ENCODE data around the gene NEDD8.

The NEDD8 gene

DNA sequence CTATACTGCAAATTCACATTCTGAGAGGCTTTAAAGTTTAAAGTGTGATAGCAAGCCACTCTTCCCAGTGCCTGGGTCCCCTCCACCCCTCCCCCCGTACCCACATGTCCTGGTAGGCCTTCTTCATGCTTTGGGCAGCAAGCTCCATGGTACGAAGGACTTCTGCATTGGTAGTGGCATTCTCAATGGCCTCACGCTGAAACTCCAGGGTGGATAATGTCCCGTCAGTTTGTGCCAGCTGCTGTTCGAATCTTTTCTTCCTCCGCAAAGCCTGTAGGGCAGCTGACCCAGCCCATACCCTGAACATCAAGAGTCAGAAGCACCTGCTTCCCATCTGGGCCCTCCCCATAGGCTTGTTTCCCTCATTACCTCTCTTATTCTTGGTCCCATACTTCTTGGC is 20.9 kb downstream of the NEDD8 start (continued):
- TF ChIP-seq, protein P1, sequence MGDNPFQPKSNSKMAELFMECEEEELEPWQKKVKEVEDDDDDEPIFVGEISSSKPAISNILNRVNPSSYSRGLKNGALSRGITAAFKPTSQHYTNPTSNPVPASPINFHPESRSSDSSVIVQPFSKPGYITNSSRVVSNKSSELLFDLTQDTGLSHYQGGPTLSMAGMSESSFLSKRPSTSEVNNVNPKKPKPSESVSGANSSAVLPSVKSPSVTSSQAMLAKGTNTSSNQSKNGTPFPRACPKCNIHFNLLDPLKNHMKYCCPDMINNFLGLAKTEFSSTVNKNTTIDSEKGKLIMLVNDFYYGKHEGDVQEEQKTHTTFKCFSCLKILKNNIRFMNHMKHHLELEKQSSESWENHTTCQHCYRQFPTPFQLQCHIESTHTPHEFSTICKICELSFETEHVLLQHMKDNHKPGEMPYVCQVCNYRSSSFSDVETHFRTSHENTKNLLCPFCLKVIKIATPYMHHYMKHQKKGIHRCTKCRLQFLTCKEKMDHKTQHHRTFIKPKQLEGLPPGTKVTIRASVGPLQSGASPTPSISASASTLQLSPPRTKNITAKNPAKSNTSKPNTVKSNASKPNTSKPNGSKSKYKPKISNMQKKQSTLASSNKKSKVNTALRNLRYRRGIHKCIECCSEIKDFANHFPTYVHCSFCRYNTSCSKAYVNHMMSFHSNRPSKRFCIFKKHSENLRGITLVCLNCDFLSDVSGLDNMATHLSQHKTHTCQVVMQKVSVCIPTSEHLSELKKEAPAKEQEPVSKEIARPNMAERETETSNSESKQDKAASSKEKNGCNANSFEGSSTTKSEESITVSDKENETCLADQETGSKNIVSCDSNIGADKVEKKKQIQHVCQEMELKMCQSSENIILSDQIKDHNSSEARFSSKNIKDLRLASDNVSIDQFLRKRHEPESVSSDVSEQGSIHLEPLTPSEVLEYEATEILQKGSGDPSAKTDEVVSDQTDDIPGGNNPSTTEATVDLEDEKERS (tag by site-specific recombination; IDR thresholded peaks at IDR 0.05) = no peak
- TF ChIP-seq ZNF843 (tag by site-specific recombination; IDR thresholded peaks at IDR 0.05) = no peak
- no peak for TF ChIP-seq BCL11A (tag by site-specific recombination; IDR thresholded peaks at IDR 0.05; ENCODE audit: low read depth)

GRCh38 chr14:24207625-24208024 is 24.5 kb downstream of the NEDD8 start:
- TF ChIP-seq, protein P2, sequence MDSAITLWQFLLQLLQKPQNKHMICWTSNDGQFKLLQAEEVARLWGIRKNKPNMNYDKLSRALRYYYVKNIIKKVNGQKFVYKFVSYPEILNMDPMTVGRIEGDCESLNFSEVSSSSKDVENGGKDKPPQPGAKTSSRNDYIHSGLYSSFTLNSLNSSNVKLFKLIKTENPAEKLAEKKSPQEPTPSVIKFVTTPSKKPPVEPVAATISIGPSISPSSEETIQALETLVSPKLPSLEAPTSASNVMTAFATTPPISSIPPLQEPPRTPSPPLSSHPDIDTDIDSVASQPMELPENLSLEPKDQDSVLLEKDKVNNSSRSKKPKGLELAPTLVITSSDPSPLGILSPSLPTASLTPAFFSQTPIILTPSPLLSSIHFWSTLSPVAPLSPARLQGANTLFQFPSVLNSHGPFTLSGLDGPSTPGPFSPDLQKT (IDR thresholded peaks at IDR 0.05; ENCODE audit: borderline replicate concordance, low read depth, low read length) = no peak
- no peak for TF ChIP-seq ZSCAN23 (tag by site-specific recombination; IDR thresholded peaks at IDR 0.05)
- TF ChIP-seq ZNF610 (tag by site-specific recombination; IDR thresholded peaks at IDR 0.05; ENCODE audit: borderline replicate concordance) = no peak
- TF ChIP-seq KLF16 (tag by site-specific recombination; IDR thresholded peaks at IDR 0.05) = no peak
- no peak for TF ChIP-seq ZNF155 (tag by site-specific recombination; IDR thresholded peaks at IDR 0.05)
- no peak for TF ChIP-seq IKZF3 (tag by site-specific recombination; IDR thresholded peaks at IDR 0.05)
- TF ChIP-seq SP2 (tag by site-specific recombination; IDR thresholded peaks at IDR 0.05) = no peak
- TF ChIP-seq ZNF777 (tag by site-specific recombination; IDR thresholded peaks at IDR 0.05; ENCODE audit: borderline replicate concordance) = no peak
- TF ChIP-seq ZNF623 (tag by site-specific recombination; IDR thresholded peaks at IDR 0.05) = no peak
- no peak for TF ChIP-seq MEIS1 (CRISPR knock-in tag; IDR thresholded peaks at IDR 0.05; ENCODE audit: borderline replicate concordance)
- Histone ChIP-seq H3K4me3 (ENCODE audit: low read depth, low read length) (no peak overlapping the region), H3K4me1 (ENCODE audit: control insufficient read depth, insufficient read depth, low read length) (no peaks in the 10 kb centered on the region), H3K9me3 (ENCODE audit: control insufficient read depth, insufficient read depth, low read depth, low read length) (no peaks in the 10 kb centered on the region), H3K36me3 (ENCODE audit: control insufficient read depth in 2 of 2, insufficient read depth in 1 of 2, low read length in 2 of 2) (peaks cover 23 to 76% of the 10 kb centered on the region in 2 experiments), H3K27ac (ENCODE audit: extremely low read depth, low read depth, low read length) (no peak overlapping the region; the same call in 1 of the 2 replicates)
- CTCF ChIA-PET = no interaction called here
- POLR2A ChIA-PET = interaction anchor here (1.5 to 1.6 kb wide), 2 partner anchors 12 to 93 kb away, joined by 3 to 5 read pairs; partner anchors contain the start of genes DCAF11, NRL and TM9SF1

DNA sequence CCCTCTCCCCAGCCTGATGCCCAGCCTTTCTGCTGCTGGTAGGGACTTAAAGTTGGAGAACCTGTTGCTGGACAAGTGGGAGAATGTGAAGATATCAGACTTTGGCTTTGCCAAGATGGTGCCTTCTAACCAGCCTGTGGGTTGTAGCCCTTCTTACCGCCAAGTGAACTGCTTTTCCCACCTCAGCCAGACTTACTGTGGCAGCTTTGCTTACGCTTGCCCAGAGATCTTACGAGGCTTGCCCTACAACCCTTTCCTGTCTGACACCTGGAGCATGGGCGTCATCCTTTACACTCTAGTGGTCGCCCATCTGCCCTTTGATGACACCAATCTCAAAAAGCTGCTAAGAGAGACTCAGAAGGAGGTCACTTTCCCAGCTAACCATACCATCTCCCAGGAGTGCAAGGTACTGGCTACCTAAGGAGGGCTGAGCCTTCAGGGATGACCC is 25.0 kb downstream of the NEDD8 start:
- Histone ChIP-seq H3K36me3 (ENCODE audit: control insufficient read depth in 2 of 2, insufficient read depth in 1 of 2, low read length in 2 of 2) (peaks cover 23 to 76% of the 10 kb centered on the region in 2 experiments), H3K9me3 (ENCODE audit: control insufficient read depth, insufficient read depth, low read depth, low read length) (no peaks in the 10 kb centered on the region), H3K4me1 (ENCODE audit: control insufficient read depth, insufficient read depth, low read length) (no peaks in the 10 kb centered on the region), H3K27ac (ENCODE audit: extremely low read depth, low read depth, low read length) (no peak overlapping the region), H3K4me3 (ENCODE audit: low read depth, low read length) (no peak overlapping the region)
- ChIA-PET CTCF (no interaction called here), POLR2A (interaction anchor here (1.5 kb wide), 1 partner anchor 12 kb away, joined by 5 read pairs; the partner anchor contains the start of gene TM9SF1)
- TF ChIP-seq KLF10 (tag by site-specific recombination; IDR thresholded peaks at IDR 0.05) = no peak
- TF ChIP-seq SCRT2 (tag by site-specific recombination; IDR thresholded peaks at IDR 0.05) = peak; percentile 60
- TF ChIP-seq ZNF529 (tag by site-specific recombination; IDR thresholded peaks at IDR 0.05; ENCODE audit: insufficient replicate concordance) = no peak
- TF ChIP-seq ZNF658 (tag by site-specific recombination; IDR thresholded peaks at IDR 0.05) = no peak
- TF ChIP-seq KLF8 (tag by site-specific recombination; IDR thresholded peaks at IDR 0.05) = no peak

Data from HEK293 (cell line).